Head of caudate nucleus (tissue), 42 donors: ENCODE results near the gene SNX8.
"Not testable (repeated sequence)": the region's sequence is repeated elsewhere in the genome, so short reads cannot be mapped to it uniquely, and the experiment has no call there.

Experiments used
- DNase-seq, 42 donors: peaks; one replicate each; pipeline versions ENCODE4 v3.0.0 to v3.0.0-alpha.2; 2020 to 2021; ENCODE audit warnings: mixed read lengths in 7 of 42
- intact Hi-C: fragments of 100-400 bp; cut with DNase I; formaldehyde crosslinking; loops from one replicate; pipeline ENCODE4 v1.15.0; 2022

SNX8 gene

DNA sequence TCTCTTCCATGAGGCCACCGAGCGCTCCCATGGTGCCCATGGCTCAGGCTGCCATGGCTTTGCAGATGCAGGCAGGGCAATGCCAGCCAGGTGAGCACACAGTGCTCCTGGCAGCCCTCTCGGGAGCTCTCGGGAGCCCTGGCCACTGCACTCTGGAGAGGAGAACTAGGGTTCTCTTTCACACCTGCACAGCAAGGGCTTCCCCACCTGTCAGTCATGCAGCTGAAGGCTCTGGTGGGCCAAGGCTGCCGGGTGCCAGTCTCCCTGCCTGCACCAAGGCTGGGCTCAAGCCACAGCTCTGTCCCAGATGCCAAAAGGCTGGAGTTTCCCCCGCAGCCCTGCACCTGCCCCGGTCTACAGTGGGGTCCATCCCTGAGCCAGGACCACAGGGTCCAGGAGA, 39.6 kb downstream of the SNX8 start:
- intact Hi-C loops: no loop called here
- no peak for DNase-seq

DNA sequence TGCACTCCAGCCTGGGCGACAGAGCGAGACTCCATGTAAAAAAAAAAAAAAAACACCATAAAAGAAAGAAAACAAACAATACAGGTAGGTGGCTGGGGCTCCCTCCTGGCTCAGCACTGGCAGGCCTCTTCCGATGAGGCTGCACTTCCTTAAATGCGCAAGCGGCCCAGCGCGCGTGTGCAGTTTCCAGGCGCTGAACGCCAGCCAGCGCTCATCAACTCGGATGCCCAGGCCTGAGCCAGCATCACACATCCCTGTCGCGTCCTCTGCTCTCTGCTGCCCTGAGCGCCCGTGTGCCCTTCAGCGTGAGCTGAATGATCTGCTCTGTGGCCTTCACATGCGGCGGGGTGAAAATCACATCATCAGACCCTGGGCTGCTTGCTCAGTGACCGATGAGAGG, 40.4 kb downstream of the SNX8 start:
- DNase-seq: no peak
- intact Hi-C loops: no loop called here

DNA sequence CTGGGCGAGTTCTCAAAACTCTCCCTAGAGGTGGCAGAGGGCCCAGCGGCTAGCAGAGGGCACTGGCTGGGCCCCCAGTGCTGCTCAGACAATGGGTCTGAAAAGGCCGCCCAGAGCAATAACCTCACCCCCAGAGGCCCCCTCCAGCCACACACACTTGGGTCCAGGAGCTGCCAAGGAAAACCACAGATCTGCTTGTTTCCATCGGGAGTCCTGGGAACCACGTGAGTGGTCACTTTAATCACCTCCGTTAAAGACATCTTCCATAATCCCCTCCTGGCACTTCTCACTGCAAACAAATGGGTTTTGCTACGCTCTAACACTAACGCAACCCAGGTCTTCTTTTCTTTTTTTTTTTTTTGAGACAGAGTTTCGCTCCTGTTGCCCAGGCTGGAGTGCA, 42.2 kb downstream of the SNX8 start:
- peak in 5 of 42 donors; percentile 7 to 42 (median 27) for DNase-seq
- intact Hi-C loops: no loop called here

DNA sequence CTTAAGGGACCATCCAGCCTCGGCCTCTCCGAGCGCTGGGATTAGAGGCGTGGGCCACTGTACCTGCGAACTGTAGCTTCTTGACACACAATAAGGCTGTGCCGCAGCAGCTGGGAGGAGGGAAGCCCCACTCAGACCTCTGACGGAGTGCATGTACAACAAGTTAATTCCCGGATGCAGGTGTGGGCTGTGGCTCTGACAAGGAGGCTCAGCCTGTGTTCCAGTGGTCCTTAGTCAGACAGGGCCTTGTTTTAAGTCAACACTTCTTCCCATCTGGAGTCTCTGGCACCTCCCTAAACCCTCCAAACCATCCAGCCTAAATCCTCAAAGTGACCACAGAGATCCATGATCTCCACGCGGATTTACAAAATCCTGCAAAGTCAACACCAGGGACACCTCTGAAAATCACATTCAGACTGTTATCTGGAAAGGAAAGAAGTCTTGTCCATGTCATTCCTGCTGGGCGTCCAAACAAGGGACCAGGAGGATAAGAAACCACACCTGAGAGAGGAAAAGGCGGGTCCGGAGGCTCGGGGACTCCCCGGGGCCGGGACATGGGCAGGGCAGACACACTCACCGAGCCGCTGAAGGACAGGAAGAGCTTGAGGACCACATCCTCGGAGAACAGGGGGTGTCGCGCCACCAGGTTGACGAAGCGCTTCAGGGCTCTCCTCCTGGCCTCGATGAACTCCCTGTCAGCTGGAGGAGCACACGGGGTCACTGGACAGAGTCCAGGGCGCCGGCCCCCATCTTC, 42.8 kb downstream of the SNX8 start:
- intact Hi-C loops: no loop called here
- no peak for DNase-seq

DNA sequence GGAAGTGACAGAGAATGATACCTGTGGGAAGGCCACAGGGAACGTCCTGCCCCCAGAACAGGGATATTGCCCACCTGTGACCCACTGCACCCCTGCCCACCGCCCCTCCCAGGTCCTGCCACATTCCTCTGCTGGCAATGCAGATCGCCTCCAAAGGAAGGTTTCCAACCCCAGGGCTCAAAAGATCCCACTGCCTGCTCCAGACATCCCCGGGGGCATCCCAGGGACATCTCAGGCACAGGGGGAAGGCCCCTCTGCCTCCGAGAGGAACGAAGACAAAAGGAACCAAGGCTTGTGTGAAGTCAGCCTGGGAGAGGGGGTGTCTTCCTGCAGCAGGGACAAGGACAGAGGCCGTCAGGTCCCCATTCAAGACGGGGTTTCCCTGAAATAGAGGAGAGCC, 43.7 kb downstream of the SNX8 start:
- no peak for DNase-seq
- intact Hi-C loops: no loop called here

DNA sequence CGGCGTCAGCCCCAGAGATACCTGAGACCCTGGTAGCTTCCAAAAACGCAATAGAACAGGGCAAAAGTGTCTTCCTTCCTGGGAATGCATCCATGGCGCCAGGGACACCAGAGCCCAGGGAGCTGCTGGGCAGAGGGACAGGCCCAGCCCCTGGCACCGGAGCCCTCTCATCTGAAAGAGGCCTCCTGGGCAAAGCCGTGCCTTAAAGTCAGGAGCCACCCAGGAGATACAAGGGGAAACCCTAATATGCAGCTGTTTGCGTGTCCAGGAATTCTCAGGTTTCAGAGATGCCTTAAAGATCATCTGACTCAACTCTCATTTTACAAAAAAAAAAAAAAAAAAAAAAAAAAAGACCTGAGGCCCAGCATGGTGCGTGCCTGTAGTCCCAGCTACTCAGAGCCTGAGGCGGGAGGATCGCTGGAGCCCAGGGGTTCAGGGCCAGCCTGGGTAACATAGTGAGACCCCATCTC, 44.2 kb downstream of the SNX8 start:
- intact Hi-C loops: no loop called here
- no peak for DNase-seq

DNA sequence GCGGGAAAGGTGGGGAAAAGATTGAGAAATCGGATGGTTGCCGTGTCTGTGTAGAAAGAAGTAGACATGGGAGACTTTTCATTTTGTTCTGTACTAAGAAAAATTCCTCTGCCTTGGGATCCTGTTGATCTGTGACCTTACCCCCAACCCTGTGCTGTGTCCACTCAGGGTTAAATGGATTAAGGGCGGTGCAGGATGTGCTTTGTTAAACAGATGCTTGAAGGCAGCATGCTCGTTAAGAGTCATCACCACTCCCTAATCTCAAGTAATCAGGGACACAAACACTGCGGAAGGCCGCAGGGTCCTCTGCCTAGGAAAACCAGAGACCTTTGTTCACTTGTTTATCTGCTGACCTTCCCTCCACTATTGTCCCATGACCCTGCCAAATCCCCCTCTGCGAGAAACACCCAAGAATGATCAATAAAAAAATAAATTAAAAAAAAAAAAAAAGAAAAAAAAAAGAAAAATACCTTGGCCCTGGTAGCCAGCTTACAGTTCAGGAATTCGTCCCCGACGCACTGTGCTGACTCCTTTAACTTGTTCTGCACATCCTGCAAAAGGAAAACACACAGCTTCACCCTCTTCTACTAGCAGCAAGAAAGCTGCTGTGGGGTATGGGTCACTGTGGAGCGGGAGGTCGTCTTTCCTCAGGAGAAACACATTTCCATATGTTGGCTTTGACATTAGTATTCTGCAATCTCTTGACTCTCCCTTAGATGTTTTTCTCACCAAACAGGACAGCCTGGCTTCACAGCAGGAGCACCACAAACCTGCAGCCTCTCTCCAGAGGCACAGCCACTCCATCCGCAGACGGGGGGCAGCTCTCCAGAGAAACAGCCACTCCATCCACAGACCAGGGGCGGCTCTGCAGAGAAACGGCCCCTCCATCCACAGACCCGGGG, 44.9 kb downstream of the SNX8 start:
- DNase-seq, intact Hi-C loops: not testable (repeated sequence)

DNA sequence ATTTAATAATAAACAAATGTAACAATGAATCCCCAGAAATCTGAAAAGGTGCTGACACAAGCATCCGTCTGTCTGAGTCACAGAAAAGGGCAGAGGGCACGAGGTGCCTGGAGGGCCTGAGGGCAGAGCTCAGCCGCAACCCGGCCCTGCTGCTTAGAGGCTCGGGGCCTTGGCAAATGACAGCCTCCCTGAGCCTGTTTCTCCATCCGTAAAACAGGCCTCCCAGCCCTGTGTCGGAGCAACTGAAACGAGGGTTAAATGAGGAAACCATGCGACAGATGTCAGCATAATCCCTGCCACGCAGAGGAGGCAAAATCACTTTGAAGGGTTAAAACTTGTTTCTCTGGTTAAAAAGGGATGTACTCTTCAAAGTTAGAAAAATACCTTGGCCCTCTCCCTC, 47.3 kb downstream of the SNX8 start:
- no peak for DNase-seq
- intact Hi-C loops: no loop called here

DNA sequence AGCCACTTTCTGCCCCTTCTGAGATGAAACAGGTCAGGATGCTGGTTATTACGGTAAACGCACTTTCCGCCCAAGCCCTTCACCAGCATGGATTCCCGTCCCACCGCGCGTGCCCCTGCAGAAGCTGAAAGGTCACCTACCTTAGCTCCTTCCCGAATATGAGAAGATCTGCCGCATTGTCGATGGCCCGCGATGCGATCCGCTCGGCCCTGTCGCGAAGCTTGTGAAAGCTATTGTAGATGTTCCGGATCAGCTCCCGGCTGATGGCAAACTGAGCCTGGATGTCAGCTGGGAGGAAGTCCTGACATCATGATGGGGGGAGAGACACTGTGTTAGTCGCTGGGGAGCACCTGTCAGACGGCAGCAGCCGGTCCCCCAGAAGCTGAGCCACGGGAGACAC, 50.1 kb downstream of the SNX8 start:
- intact Hi-C loops: no loop called here
- no peak for DNase-seq

DNA sequence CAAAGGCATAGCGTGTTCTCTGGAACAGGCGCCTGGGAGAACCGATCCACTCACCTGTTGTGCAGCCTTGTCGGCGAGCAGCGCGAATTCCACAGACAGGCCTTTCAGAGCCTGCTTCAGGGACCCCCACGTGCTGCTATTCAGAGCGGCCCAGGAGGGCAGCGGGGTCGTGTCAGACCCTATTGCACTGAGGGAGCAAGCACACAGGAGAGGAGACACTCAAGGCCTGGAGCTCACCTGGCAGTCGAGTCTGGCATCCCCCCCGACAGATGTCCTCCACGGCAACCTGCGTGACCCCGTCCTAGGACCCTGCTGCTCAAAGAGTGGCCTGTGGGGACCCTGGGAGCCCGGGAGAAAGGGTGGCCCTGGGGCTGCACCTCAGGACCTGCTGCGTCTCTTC, 51.1 kb downstream of the SNX8 start:
- intact Hi-C loops: no loop called here
- DNase-seq: no peak

DNA sequence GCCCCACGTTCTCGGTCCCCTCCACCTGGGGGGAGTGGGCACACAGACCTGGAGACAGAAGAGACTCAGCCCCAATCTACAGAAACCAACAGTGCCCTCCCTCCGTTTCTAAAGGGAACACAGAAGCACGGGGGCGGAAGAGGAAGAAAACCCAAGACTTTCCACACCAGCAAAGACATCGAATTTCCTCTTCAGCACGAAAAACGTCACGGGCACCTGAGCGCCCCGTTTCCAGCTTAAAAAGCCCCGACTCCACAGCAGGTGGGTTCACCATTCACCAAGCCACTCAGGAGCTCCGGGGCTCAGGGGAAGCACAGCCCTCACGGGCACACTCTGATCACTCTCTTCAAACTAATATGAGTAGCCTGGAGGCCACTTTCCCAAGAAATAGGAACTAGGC, 52.6 kb downstream of the SNX8 start:
- intact Hi-C loops: no loop called here
- DNase-seq: peak in 14 of 42 donors; percentile 17 to 60 (median 32)

DNA sequence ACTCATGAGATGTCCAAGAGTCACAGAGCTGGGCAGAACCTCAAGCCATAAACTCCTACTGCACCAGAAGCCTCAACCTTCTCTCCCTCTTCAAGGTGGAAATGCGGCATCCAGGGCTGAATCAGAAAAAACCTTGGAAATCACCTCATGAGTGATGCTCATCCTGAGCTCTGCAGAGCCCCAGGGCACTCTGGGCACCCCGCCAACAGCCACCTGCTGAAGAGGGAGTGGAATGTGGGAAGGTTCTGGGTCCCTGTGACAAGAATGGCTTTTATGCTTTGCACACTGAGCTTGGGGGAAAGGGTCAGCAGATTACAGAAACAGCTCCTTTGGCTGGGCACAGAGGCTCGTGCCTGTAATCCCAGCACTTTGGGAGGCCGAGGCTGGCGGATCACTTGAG, 53.4 kb downstream of the SNX8 start:
- intact Hi-C loops: no loop called here

DNA sequence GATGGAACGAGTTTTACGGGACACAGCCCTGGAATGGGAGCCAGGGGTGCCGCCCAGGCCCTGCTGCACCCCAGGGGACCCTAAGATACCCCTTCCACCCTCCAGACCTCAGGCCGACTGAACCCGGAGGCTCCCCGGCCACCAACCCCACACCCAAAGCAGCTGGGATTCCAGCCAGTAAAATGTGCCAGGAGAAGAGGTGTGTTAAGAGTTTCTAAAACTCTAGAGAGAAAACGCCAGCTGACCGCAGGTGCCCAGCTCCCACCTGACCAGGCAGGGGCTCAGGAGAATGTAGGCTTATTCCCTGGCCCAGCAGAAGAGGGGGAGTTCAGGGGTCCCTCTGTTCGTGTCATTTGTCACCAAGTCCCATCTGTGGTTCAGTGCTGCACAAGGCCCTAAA, 54.8 kb downstream of the SNX8 start:
- DNase-seq: no peak
- intact Hi-C loops: no loop called here

More for the DNA sequence above, 53.4 kb downstream of the SNX8 start:
- DNase-seq: no peak

DNA sequence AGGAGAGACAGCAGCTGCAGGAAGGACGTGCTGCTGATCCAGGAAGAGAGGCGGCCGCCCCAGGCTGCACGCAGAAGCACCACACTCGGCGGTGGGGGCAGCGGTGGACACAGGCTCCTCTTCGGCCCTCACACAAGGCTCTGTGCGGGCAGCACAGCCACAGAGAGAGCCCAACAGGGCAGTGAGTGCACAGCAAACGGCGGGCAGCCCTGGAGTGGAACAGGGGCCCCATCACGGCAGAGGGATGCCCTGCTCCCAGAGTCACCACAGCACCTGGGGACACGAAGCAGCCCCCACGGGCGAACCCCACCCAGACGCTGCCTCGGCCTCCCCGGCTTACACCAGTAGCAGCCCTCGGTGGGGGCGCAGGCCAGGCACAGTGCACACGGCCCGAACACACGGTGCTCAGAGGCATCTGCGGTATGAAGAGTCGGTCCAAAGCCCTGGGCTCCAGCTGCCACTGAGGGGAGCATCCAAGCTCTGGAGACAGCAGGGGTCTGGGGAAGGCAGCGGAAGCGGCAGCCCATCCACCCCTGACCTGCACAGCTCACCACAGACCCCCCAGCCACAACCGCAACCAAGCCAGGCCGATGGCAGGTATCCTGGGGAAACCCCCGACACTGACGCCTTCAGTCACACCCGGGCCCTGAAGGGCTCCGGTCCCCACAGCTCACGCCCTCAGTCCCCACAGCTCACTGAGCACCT, 55.4 kb downstream of the SNX8 start:
- DNase-seq: no peak
- intact Hi-C loops: no loop called here

DNA sequence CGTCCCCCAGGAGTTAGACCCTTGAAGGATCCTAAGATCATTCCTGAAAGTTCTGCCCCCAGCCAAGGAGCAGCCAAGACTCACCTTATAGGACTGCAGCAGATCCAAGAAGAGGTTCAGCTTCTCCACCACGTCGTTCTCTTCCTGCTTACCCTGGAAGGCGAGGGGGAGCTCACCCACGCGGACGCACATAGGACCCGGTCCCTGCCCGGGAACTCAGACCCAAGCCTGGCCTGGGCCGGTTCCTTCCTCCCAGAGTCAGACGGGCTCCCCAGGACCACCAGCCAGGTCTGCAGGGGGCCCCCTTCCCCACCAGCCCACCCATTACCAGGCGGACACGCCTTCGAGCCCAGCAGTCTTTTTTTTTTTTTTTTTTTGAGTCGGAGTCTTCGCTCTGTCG, 56.6 kb downstream of the SNX8 start:
- DNase-seq: no peak
- intact Hi-C loops: no loop called here

DNA sequence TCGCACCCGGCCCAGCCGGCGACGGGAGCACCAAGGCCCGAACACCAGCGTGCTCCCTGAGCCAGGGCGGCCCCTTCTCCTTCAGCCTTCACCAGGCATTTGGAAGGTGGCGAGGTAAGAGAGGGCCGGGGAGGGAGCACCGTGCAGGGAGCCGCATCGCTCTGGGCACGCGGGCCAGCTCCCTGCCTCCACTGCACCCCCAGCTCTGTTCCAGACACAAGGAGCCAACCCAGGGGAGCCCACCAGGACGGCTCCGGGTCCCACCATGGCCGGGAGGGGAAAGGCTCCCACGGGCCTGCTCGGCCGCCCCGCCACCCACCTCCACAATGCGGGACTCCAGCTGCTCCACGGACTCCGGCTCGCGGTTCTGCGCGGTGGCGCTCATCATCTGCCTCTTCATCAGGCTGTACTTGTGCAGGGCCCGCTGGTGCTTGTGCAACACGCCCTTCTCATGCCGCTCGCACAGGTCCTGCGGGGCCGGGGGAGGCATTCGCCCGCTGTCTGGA, 57.1 kb downstream of the SNX8 start:
- no peak for DNase-seq
- intact Hi-C loops: no loop called here

DNA sequence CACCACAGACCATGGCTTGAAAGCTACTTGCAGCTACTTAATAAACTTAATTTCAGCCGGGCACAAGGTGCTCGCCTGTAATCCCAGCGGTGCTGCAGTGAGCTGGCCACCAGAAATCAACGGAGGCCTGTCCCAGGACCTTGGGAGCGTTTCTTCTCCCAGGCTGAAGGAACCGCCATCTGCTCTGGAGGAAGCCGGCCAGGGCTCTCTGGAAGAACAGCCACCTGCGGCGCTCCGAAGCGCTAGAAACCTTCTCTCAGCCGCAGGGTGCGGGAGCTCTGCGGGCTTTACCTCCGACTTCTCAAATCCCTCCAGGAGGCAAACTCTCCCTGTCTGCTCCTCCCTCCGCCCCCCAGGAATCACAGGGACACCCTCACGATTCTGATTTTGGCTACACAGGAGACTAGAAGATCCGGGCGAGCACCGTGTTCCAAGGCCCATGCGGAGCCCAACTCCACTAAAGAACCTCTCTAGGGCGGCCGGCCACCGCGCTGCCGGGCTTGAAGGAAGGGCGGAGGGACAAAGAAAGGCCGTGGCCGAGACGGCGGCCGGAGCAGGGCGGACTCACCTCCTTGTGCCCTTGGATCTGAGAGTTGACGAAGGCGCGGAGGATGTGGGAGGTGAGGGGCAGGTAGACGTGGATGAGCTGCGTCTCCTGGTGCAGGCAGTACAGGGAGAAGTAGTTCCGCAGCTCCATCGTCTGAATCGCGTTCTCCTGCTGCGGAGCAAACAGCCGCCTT, 57.8 kb downstream of the SNX8 start:
- intact Hi-C loops: no loop called here
- no peak for DNase-seq

DNA sequence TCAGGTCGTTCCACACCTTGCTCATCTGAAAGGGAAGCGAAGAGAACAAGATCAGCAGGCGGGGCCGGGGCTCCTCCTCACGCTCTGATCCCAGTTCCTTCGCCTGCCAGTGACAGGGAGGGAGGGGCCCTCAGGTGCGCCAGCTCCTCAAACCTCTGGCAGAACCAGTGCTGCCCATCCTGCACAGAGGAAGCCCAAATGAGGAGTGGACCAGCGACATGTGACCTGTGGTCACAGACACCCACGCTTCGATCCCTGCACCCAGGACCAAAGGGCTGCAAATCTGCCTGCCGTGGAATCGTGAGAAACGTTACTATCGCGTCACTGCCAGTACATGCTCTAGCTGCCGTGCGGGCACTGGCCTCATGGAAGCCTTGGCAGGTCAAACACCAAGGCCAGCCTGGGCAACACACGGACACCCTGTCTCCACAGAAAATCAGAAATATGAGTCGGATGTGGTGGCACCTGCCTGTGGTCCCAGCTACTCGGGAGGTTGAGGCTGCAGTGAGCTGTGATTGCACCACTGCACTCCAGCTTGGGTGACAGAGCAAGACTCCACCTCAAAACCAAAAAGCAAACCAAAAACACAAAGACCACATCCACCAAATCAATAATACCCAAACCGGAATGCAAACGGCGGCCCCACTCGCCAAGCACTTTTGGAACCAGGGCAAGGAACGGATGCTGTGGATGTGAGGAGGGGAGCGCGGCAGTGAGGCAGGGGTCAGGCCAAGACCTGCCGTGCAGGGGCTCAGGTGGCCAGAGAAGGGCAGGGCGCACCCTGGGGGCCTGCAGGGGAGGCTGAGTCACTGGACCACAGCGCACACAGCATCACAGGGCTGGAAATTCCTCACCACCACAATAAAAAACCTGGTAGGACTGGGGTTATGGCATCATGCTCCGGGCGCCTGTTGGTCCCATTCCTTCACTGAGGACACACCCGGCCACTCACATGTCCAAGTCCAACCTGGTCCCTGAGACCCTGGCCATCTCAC, 58.8 kb downstream of the SNX8 start:
- DNase-seq: no peak
- intact Hi-C loops: no loop called here
